Tibial nerve (tissue), 4 donors: ENCODE data around the gene FKBP8.

Experiments
- CTCF ChIP-seq, 5 experiments: fragments of 200-600 bp in 3 of 5; fragments of 450-650 bp in 2 of 5; sonication (generic) in 3 of 5; IDR thresholded peaks; one replicate each; pipeline ENCODE4 v1.5.1; 2016 to 2019; ENCODE audit warnings: antibody characterized with exemption in 5 of 5, mild to moderate bottlenecking in 3 of 5, moderate library complexity in 2 of 5
- EP300 ChIP-seq, 2 donors: sonication (generic); formaldehyde crosslinking; IDR thresholded peaks; one replicate each; pipeline ENCODE4 v1.6.1; 2017; ENCODE audit warnings: antibody characterized with exemption in 2 of 2, mild to moderate bottlenecking in 1 of 2
- POLR2A ChIP-seq, 2 donors: fragments of 450-650 bp; IDR thresholded peaks; one replicate each; pipeline ENCODE4 v1.6.1; 2017; ENCODE audit warnings: antibody characterized with exemption in 2 of 2, mild to moderate bottlenecking in 2 of 2, moderate library complexity in 2 of 2

GRCh38 chr19:18488838-18489626 lies 54.3 kb downstream of the FKBP8 start:
- TF ChIP-seq CTCF (IDR thresholded peaks at IDR 0.05), result peak in 1 of 5 experiments; percentile 37
- TF ChIP-seq POLR2A (IDR thresholded peaks at IDR 0.05), result no peak
- no peak for TF ChIP-seq EP300 (IDR thresholded peaks at IDR 0.05)
